Cardiac muscle cell (in vitro differentiated cells and primary cell): ENCODE data around the gene LINC01488. TPM values are rescaled to one million over a fixed set of nuclear protein-coding genes. Genes with fewer than 3 reads are reported as not detected.

ENCODE experiments used
- DNase-seq, 2 donors: peaks; one replicate each; pipeline versions ENCODE4 v3.0.0 to v3.0.0-alpha.2; 2010 to 2017; ENCODE audit warnings: low read depth in 1 of 2, low spot score in 1 of 2
- H3K27ac ChIP-seq: fragments of 200-600 bp; sonication (generic); 2 replicates; pipeline ENCODE4 v1.5.1; 2016
- H3K27me3 ChIP-seq: fragments of 200-600 bp; sonication (generic); 2 replicates; pipeline ENCODE4 v1.6.0; 2016; ENCODE audit warnings: control low read depth
- H3K36me3 ChIP-seq: fragments of 200-600 bp; sonication (generic); 2 replicates; pipeline ENCODE4 v1.5.1; 2016; ENCODE audit warnings: control low read depth
- H3K4me1 ChIP-seq: fragments of 200-600 bp; sonication (generic); 2 replicates; pipeline ENCODE4 v1.8.1; 2017; ENCODE audit warnings: low read depth, mild to moderate bottlenecking, mixed run types
- H3K4me3 ChIP-seq: fragments of 200-600 bp; sonication (generic); 2 replicates; pipeline ENCODE4 v1.5.1; 2016; ENCODE audit warnings: mild to moderate bottlenecking
- H3K9me3 ChIP-seq: fragments of 200-600 bp; sonication (generic); 2 replicates; pipeline ENCODE4 v1.5.1; 2017; ENCODE audit warnings: low read depth, mild to moderate bottlenecking, control low read depth
- polyA plus RNA-seq: library from polyadenylated mRNA; unstranded; fragments of >200 nt; fragmentation: Nextera tagmentation; extraction: Ambion mirVana; gene quantifications from 2 replicates; pipeline ENCODE4 v1.2.1, GENCODE V29; 2016
- total RNA-seq: library from RNA; depleted of rRNA; stranded (reverse); fragments of >200 nt; gene quantifications from 2 replicates; pipeline ENCODE4 v1.2.3, GENCODE V29; 2016
- TF ChIP-seq, protein P1 (sequence below): IDR thresholded peaks from 2 replicates; pipeline ENCODE4 v1.5.1; 2012; ENCODE audit warnings: low read depth, mild to moderate bottlenecking, low read length

Gene LINC01488
- total and polyA plus RNA-seq, 2 experiments from 2014 or later = 1.1 to 1.6 TPM

GRCh38 chr11:69463181-69463994 is 18.1 kb upstream of the LINC01488 start:
- DNase-seq = peak in 1 of 2 donors; percentile 81
- H3K27me3 ChIP-seq = no peaks in the 10 kb centered on the region
- H3K27ac ChIP-seq = no peak overlapping the region
- H3K4me1 ChIP-seq = no peaks in the 10 kb centered on the region
- H3K36me3 ChIP-seq = no peaks in the 10 kb centered on the region
- no peaks in the 10 kb centered on the region for H3K9me3 ChIP-seq
- H3K4me3 ChIP-seq = no peak overlapping the region
- TF ChIP-seq, protein P1, sequence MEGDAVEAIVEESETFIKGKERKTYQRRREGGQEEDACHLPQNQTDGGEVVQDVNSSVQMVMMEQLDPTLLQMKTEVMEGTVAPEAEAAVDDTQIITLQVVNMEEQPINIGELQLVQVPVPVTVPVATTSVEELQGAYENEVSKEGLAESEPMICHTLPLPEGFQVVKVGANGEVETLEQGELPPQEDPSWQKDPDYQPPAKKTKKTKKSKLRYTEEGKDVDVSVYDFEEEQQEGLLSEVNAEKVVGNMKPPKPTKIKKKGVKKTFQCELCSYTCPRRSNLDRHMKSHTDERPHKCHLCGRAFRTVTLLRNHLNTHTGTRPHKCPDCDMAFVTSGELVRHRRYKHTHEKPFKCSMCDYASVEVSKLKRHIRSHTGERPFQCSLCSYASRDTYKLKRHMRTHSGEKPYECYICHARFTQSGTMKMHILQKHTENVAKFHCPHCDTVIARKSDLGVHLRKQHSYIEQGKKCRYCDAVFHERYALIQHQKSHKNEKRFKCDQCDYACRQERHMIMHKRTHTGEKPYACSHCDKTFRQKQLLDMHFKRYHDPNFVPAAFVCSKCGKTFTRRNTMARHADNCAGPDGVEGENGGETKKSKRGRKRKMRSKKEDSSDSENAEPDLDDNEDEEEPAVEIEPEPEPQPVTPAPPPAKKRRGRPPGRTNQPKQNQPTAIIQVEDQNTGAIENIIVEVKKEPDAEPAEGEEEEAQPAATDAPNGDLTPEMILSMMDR = no peak

DNA sequence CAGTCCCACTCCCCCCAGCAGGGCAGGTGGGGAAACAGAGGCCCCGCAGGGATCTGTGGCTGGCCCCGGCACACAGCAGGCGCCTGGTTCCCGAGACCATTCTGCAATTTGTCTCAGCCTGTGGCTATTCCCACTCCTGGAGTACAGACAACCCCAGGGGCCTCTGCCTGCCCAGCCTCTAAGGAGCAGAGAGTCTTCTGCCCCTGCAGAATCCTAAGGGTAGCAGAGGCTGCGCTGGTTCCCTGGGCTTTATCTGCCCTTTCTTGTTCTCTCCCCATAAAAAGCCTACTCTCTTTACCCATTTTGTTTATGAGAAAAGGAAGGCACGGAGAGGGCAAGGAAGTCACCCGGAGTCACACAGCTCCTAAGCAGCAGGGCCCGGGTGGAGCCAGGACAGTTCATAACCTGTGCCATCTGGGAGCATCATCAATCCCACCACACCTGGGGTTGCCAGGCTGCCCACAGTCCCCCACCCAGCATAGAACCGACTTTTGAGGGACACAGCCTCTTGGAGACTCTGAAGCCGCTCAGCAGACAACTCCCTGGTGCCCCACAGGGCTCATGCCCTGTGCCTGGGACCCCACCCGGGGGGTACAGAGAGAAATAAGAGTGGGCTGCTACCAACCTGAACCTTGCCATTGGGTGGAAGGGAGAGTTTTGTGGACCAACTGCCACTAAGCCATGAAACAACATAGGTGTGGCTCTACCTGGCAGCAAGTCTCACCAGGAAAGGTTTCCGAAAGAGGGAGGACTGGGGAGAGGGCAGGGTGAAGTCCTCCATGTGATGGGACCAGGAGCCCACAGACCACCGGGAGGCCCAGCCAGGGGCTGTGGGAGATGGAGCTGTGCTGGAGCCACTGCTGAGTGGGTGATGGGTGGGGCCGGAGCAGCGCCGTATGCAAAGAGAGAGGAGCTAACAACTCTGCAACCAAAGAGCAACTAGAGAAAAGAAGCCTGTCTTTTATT is 17.2 kb upstream of the LINC01488 start:
- H3K4me1 ChIP-seq = no peaks in the 10 kb centered on the region
- H3K27ac ChIP-seq = no peak overlapping the region
- TF ChIP-seq, protein P1 = no peak
- no peaks in the 10 kb centered on the region for H3K27me3 ChIP-seq
- no peaks in the 10 kb centered on the region for H3K9me3 ChIP-seq
- no peaks in the 10 kb centered on the region for H3K36me3 ChIP-seq
- H3K4me3 ChIP-seq = no peak overlapping the region
- no peak for DNase-seq

DNA sequence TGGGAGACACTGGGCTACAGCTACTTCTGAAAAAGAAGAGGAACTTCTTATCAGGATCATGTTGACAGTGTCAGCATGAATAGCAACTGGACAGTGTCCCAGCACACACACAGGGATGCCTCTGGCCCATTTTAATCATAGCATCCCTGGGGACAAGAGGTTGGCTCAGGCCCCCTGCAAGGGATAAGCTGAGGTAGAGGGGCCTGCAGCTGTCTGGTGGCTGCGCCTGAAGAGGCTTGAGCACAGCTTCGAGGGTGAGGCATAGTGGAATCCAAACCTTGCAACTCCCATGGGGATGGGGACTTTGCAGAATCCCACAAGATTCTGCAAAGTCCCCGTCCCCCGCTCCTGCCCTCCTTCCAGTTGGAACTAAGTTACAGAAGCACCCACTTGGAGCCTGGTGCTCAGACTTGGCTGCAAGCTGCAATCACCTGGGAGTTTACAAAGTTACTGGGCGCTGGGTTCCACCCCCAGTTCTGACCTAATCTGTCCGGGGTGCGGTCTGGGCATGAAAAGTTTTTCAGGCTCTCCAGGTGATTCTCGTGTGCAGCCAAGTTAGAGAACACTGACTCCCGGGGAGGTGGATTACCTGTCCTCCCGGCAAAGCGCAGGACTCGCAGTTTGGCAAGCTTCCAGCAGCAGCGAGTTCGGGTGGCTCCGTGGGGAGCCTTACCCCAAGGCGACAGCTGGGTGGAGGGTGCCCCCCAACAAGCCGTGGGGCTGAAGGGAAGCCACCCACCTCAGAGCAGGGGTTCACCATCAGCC is 16.0 kb upstream of the LINC01488 start:
- DNase-seq = no peak
- no peaks in the 10 kb centered on the region for H3K36me3 ChIP-seq
- no peak overlapping the region for H3K4me3 ChIP-seq
- no peaks in the 10 kb centered on the region for H3K9me3 ChIP-seq
- no peak overlapping the region for H3K27ac ChIP-seq
- TF ChIP-seq, protein P1 = no peak
- H3K27me3 ChIP-seq = no peaks in the 10 kb centered on the region
- no peaks in the 10 kb centered on the region for H3K4me1 ChIP-seq

- H3K9me3 ChIP-seq = no peaks in the 10 kb centered on the region
- H3K4me3 ChIP-seq = no peak overlapping the region
- no peak overlapping the region for H3K27ac ChIP-seq
- H3K4me1 ChIP-seq = no peaks in the 10 kb centered on the region
- H3K36me3 ChIP-seq = no peaks in the 10 kb centered on the region
- TF ChIP-seq, protein P1 = no peak
- no peak for DNase-seq
- H3K27me3 ChIP-seq = no peaks in the 10 kb centered on the region
These were observed 15.4 kb upstream of the LINC01488 start for GRCh38 chr11:69466039-69466438.

GRCh38 chr11:69467196-69467595 is 14.3 kb upstream of the LINC01488 start:
- TF ChIP-seq, protein P1 = no peak
- Histone ChIP-seq H3K36me3 (no peaks in the 10 kb centered on the region), H3K9me3 (no peaks in the 10 kb centered on the region), H3K4me3 (no peak overlapping the region), H3K4me1 (no peaks in the 10 kb centered on the region), H3K27ac (no peak overlapping the region), H3K27me3 (no peaks in the 10 kb centered on the region)
- DNase-seq = no peak
